NCI-H526 treated with DMSO at 0.1 percent for 48 hours (cell line): ENCODE measurements around the gene YLPM1.

Experiments
- DNase-seq: peaks from one replicate; lab custom pipeline; 2025; lab: John Stamatoyannopoulos, UW

YLPM1 gene

GRCh38 chr14:74793506-74794155, 30.5 kb downstream of the YLPM1 start:
- DNase-seq: no peak

- no peak for DNase-seq
Measured at GRCh38 chr14:74794947-74795346, 31.8 kb downstream of the YLPM1 start.

- DNase-seq: no peak
Measured at GRCh38 chr14:74799765-74800164, 36.6 kb downstream of the YLPM1 start.

- DNase-seq: no peak
Measured at GRCh38 chr14:74800780-74801179, 37.7 kb downstream of the YLPM1 start.

GRCh38 chr14:74801396-74801795, 38.3 kb downstream of the YLPM1 start:
- DNase-seq: no peak

GRCh38 chr14:74804219-74804825, 41.2 kb downstream of the YLPM1 start:
- DNase-seq: no peak

DNA sequence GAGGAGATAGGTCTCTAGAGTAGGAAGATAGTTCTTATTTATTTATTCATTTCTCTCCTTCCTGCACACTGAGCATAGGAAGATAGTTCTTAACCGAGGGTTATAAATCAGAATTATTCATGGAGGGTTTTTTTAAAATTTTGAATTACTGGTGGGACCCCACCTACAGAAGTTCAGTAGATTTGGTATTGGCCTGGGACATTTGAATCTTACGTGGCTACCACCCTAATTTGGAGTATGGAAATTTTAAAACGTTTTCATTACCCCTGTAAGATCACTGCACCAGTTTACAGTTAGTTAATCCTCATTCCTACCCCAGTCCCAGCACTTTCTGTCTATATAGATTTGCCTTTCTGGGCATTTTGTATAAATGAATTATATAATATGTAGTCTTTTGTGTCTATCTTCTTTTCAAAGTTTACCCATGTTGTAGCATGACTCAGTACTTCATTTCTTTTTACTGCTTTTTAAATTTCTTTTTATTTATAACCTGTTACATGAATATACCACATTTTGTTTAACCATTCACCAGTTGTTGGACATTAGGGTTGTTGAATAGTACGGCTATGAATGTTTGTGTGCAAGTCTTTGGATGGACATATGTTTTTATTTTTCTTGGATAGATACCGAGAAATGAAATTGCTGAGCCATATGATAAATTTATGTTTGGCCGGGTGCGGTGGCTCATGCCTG, 44.9 kb downstream of the YLPM1 start:
- DNase-seq: no peak

GRCh38 chr14:74816124-74816523, 53.0 kb downstream of the YLPM1 start:
- DNase-seq: no peak

DNA sequence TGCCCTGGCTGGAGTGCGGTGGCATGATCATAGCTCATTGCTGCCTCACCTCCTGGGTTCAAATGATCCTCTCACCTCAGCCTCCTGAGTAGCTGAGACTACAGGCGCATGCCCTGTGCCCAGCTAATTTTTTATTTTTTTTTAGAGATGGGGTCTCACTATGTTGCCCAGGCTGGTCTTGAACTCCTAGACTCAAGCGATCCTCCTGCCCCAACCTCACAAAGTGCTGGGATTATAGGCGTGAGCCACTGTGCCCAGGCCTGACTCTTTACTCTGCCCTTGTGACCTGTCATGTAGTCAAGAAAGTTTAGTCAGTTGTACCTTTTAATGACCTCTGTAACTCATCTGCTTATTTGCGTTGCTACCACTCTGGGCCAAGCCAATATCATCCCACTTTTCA, 57.2 kb downstream of the YLPM1 start:
- DNase-seq: no peak

DNA sequence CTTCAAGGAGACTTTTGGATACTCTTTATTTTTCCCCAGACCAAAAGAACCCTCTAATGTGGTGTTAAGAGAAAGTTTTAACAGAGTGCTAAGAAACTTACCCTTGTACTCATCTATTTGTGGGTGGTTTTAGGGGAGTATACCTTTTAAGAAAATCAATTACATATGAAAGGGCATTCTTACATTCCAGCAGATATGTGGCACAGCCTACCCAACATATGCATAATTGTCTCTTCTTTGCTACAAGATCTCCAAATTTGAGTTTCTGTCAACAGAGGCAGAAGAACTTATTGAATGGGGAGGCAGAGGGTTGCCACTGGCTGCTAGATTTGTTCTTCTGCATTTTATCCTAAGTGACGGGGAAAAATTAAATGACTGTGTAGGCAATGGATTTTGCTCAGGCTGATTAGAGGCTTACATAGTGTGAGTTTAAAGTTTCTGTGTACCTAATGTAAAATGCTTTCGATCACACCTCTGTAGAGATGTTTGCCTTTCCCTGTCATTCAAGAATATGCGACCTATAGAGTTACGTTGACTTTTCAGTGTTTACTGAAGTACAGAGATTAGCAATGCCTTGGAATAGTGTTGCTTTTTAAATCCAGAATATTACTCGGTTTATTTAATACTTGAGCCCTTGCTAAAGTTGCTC, 58.3 kb downstream of the YLPM1 start:
- DNase-seq: no peak

DNA sequence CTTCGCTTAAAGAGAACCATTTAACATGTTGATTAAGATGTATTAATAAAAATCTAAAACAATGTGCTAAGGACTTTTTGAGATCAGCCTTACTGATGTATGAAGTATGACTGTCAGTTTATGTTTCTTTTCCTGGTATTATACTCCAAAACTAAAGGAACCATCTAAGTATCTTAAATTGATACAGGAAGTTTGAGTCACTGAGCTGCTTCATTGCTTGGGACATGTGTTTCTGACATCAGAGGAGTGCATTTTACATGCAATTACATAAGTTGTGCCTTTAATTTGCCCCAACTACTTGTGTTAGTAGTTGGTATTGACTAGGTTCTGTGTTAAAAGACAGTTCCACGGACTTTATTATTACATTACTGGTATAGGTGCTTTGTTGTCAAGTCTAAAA, 61.9 kb downstream of the YLPM1 start:
- DNase-seq: no peak

DNA sequence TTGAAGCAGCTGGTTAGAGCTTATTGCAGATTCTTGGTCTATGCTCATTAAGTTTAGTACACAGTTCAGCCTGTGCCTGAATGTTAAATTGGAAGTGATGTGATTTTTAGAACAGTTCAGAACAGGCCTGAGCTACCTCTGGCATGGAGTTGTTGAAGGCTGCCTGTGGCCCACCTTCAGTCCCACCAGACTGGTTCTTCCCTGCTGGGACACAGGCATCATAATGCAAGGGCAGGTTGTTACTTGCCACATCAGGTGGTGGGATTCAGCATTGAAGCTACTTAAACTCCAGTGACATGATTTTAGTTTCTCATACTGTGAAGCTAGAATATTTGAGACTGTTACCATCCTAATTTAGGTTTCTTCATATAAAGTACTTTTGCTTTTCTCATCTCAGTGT, 63.5 kb downstream of the YLPM1 start:
- no peak for DNase-seq

DNA sequence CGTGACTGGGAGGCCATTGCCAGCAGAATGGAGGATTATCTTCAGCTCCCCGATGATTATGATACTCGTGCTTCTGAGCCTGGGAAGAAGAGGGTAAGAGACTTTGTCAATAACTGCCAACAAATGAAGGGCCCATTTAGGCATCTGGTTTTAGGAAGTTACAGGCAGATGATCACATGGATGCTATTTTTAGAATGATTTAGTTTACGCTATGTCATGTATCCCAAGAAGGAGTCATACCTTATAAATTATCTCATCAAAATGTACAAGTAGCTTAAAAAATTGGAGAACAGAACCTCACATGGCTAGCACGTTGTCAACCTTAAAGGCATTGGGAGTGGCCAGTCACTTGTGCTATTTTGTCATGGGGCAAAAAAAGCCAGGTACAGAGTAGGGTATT, 66.1 kb downstream of the YLPM1 start:
- DNase-seq: no peak

GRCh38 chr14:74832849-74833248, 69.7 kb downstream of the YLPM1 start:
- no peak for DNase-seq

DNA sequence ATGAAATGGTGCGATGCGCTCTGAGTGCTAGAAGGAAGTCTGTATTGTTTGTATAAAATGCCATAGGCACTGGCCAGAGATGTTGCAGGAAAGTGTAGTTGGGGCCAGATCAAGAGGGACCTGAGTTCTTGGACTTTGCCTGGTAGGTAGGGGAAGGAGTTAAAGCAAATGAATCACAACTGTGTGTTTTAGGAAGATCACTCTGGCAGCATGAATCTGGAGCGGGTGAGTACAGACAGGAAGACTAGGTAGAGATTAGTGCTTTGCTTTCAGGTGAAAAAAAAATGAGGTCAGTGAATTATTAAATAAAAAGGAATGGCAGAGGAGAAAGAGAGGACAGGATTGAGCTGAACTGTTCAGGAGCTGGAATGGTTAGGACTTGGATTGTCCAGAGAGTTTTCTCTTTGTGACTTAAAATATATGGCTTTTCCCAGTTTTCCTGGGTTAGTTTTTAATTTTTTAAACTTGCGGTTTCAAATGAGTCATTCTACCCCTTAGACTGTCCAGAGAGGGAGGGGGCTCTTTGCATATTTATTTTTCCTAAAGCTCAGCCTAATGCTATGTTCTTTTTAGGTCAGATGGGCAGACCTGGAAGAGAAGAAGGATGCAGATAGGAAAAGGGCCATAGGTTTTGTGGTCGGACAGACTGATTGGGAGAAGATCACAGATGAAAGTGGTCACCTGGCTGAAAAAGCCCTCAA, 71.7 kb downstream of the YLPM1 start:
- DNase-seq: no peak

- no peak for DNase-seq
Measured at GRCh38 chr14:74835645-74836250, 72.6 kb downstream of the YLPM1 start.

GRCh38 chr14:74836251-74836960, 73.3 kb downstream of the YLPM1 start:
- DNase-seq: no peak

DNA sequence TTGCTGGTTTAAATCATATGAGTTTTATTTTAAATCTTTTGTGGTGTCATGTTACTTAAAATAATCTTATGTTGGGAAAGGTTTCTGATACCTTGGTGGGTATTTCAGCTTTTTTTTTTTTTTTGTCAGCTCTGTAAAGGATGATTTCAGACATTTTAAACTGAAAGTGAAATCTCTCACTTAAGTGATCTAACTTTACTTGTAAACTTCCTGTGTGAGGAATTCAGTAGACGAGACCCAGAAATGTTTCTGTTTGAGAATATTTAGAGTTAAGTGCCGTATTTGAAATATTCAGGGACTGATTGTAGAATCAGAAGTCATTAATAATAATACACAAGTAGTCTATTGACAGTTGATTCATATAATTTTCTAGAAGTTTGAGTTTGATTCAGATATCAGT, 75.0 kb downstream of the YLPM1 start:
- no peak for DNase-seq

- DNase-seq: no peak
Measured at GRCh38 chr14:74840603-74841030, 77.5 kb downstream of the YLPM1 start.

- DNase-seq: no peak
Measured at GRCh38 chr14:74841230-74842207, 78.4 kb downstream of the YLPM1 start.
